Epithelial cell of esophagus (primary cell): ENCODE measurements around the gene SAMSN1.

ENCODE experiments used
- DNase-seq: peaks from one replicate; pipeline ENCODE4 v3.0.0; 2010; ENCODE audit warnings: low read depth
- H3K4me3 ChIP-seq: 2 replicates; pipeline ENCODE4 v1.5.1; 2011; ENCODE audit warnings: mild to moderate bottlenecking, low read length, control low read depth
- TF ChIP-seq, protein P1 (sequence below): IDR thresholded peaks from 2 replicates; pipeline ENCODE4 v1.5.1; 2011; ENCODE audit warnings: low read depth, mild to moderate bottlenecking, low read length, control low read depth, inconsistent platforms; ENCODE audit not compliant: insufficient read depth; ENCODE audit errors: missing control alignments

Gene SAMSN1

DNA sequence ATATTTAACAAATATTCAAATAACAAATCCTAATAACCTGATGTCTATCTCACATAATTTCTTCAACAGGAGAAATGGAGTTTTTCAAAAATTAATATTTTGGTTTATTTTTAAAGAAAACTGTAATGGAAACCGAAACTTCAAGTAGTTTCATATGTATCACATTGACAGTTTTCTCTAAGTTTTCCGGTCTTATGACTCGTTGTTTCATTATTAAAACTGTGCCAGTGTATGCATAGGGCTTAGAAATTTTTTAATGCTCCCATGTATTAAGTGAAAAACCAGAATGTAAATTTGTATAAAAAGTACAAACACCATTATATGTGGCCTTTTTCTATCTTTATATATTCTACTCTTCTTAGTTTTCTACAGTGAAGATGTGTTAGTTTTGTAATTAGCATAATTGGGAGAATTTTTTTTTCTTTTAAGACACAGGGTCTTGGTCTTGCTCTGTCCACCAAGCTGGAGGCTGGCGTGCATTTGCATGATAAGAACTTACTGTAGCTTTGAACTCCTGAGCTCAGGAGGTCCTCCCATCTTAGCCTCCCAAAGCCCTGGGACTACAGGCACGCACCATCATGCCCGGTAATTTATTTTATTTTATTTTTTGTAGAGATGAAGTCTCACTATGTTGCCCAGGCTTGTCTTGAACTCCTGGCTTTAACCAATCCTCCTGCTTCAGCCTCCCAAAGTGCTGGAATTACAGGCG, 43.9 kb upstream of the SAMSN1 start:
- no peak overlapping the region for H3K4me3 ChIP-seq
- TF ChIP-seq, protein P1, sequence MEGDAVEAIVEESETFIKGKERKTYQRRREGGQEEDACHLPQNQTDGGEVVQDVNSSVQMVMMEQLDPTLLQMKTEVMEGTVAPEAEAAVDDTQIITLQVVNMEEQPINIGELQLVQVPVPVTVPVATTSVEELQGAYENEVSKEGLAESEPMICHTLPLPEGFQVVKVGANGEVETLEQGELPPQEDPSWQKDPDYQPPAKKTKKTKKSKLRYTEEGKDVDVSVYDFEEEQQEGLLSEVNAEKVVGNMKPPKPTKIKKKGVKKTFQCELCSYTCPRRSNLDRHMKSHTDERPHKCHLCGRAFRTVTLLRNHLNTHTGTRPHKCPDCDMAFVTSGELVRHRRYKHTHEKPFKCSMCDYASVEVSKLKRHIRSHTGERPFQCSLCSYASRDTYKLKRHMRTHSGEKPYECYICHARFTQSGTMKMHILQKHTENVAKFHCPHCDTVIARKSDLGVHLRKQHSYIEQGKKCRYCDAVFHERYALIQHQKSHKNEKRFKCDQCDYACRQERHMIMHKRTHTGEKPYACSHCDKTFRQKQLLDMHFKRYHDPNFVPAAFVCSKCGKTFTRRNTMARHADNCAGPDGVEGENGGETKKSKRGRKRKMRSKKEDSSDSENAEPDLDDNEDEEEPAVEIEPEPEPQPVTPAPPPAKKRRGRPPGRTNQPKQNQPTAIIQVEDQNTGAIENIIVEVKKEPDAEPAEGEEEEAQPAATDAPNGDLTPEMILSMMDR: no peak

DNA sequence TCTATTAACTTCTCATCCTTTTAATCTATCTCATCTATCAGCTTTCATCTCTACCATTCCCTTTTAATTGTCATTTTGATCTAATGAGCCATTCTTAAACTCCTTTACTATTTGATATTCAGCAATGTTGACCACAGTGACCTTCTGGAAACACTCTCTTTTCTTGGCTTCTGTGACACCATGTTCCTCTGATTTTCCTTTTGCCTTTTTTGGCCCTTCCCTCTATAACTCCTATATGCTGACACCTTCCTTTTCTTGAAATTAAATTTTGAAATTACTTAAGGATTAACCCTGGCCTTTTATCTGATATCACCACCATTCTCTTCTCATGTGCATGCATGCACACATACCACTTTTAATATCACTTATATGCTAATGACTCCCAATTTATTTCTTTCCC, 41.2 kb upstream of the SAMSN1 start:
- TF ChIP-seq, protein P1: no peak
- DNase-seq: no peak
- no peak overlapping the region for H3K4me3 ChIP-seq

More for the DNA sequence above, 43.9 kb upstream of the SAMSN1 start:
- DNase-seq: no peak

DNA sequence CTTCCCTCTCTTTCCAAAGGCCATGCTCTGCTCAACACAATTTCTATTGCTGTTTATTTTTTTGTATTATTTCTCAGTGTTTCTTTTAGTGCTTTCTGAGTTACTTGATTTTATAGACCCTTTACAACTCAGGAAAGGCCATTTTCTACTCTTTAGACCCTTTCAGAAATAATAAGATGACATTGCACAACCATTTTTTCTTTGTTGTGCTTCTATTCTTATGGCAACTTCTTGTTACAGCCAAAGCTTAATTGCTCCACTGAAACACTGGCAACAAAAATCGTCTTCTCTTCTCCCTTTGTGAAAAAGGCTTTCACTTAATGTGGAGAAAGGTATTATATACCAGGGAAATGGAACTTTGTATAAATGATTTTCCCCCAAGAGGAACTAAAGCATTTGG, 39.0 kb upstream of the SAMSN1 start:
- TF ChIP-seq, protein P1: no peak
- no peak for DNase-seq
- no peak overlapping the region for H3K4me3 ChIP-seq

DNA sequence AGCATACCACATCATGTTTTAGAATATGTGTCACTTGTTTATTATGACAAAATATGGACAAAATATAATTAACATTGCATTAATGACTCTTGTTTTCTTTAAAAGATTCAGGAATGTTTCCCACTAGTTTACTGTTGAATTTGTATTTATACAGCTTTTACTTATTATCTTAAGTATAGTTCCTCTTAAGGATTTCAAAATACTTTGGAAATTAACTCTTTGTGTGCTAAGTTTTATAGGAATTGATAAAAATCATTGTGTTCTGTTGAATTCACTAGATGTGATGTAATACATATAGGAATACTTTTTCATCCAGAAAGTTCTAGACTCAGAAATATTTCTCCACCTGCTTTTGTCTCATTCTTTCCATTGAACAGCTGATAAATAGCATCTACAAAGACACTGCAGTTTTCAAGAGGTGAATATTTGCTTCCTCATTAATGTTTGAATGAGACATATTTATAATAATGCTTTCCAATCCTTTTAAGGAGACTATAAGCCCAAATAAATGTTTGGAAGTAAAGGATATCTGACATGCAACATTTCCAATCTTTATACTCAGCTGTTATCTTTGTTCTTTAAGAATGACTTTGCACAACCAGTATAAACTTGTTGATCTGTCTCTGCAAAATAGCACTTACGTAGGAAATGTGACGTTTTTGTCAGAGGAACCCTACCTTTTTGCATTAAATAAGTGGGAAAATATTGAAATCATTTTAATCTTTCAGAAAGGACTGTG, 38.4 kb upstream of the SAMSN1 start:
- TF ChIP-seq, protein P1: no peak
- H3K4me3 ChIP-seq: no peak overlapping the region
- no peak for DNase-seq

DNA sequence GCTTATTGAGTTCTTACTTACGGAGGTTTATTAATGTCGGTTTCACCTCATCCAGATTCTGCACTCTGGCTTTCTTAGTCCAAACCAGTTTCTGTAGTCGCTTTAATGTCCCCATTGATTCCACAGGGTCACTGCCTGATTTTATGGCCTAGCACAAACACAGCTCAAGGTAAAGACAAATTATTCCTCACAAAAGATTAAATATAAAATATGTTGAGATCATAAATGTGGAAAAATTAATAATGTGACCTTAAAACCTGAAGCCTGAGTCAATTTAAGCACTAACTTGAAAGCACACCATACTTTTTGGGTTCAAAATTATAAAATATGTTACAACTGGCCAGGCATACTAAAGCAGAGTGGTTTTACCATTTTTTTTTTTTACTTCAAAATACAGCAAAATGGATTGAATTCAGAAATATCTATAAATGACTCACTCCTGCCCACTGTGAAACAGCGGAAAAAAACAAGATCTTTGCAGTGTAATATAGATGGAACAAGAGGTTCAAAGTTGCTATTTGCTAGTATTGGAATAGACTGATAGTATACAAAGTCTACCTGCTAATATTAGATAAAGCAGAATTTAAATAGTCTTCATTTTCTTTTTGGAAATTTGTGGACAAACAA, 37.6 kb upstream of the SAMSN1 start:
- no peak overlapping the region for H3K4me3 ChIP-seq
- DNase-seq: no peak
- TF ChIP-seq, protein P1: no peak

DNA sequence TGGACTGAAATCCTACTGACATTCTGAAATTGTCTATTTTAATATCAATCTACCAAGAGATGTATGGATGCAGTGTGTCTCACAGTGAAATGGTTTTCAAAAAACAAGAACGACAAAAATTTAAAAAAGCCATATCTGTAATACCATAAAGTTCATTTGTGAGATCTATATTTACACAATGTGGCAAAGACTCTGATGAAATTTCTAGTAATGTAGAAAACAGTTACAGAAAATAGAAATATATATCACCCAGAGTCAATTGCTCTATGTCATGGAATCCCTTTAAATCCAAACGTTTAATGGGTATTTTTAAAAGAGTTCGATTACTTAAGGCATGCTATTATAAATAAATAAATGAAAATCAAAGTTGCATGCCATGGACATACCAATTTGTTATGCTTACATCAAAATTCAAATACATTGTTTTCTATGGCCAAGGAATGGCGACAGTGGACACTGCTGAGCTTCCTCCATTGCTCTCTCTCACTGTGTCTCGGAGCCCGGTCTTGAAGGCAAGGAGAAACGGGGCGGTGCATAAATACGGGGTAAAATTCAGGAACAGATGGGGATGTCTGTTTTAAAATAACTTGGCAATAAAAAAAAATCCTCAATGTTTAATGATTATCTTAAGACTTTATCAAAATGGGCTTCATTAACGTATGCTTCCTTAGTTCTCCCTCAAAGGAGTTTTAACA, 37.0 kb upstream of the SAMSN1 start:
- no peak for DNase-seq
- no peak overlapping the region for H3K4me3 ChIP-seq
- TF ChIP-seq, protein P1: no peak
